GM23338 (cell line): ENCODE results near the gene CCR4. TPM values are rescaled to one million over a fixed set of nuclear protein-coding genes. Genes with fewer than 3 reads are reported as not detected.

ENCODE experiments used
- ATAC-seq: fragments of 200-7000 bp; cut with Tn5 transposase; 3 replicates; pipeline ENCODE4 v1.9.1; 2020
- DNase-seq: peaks from one replicate; pipeline ENCODE4 v3.0.0-alpha.2; 2015; ENCODE audit warnings: low spot score
- H2AFZ ChIP-seq: fragments of 200-600 bp; sonication (generic); 2 replicates; pipeline ENCODE4 v1.8.0; 2016; ENCODE audit warnings: antibody characterized with exemption, mild to moderate bottlenecking, moderate library complexity
- H3F3A ChIP-seq: fragments of 200-600 bp; sonication (generic); replicated peaks from 2 replicates; pipeline ENCODE4 v1.8.0; 2017; ENCODE audit warnings: antibody characterized with exemption, mixed run types, low read depth
- H3K27ac ChIP-seq: fragments of 200-600 bp; sonication (generic); 2 replicates; pipeline ENCODE4 v1.6.1; 2016; ENCODE audit warnings: low read depth
- H3K27me3 ChIP-seq: fragments of 200-600 bp; sonication (generic); 2 replicates; pipeline ENCODE4 v1.8.0; 2016; ENCODE audit warnings: mild to moderate bottlenecking, mixed run types, moderate library complexity; ENCODE audit not compliant: insufficient read depth
- H3K36me3 ChIP-seq: fragments of 200-600 bp; sonication (generic); 2 replicates; pipeline ENCODE4 v1.8.0; 2016; ENCODE audit warnings: mild to moderate bottlenecking; ENCODE audit not compliant: insufficient read depth
- H3K4me1 ChIP-seq: fragments of 200-600 bp; sonication (generic); 2 replicates; pipeline ENCODE4 v1.8.0; 2016; ENCODE audit warnings: mild to moderate bottlenecking, moderate library complexity; ENCODE audit not compliant: insufficient read depth
- H3K4me2 ChIP-seq: fragments of 200-600 bp; sonication (generic); 2 replicates; pipeline ENCODE4 v1.7.1; 2017; ENCODE audit warnings: mixed run types
- H3K4me3 ChIP-seq: fragments of 200-600 bp; sonication (generic); 2 replicates; pipeline ENCODE4 v1.6.1; 2016; ENCODE audit warnings: mixed run types
- H3K79me2 ChIP-seq: fragments of 200-600 bp; sonication (generic); replicated peaks from 2 replicates; pipeline ENCODE4 v1.8.0; 2017; ENCODE audit warnings: mild to moderate bottlenecking; ENCODE audit not compliant: insufficient read depth
- H3K9me2 ChIP-seq: fragments of 200-600 bp; sonication (generic); 2 replicates; pipeline ENCODE4 v1.8.0; 2017; ENCODE audit not compliant: insufficient read depth
- H4K20me1 ChIP-seq: fragments of 200-600 bp; sonication (generic); replicated peaks from 2 replicates; pipeline ENCODE4 v1.8.0; 2017; ENCODE audit warnings: mild to moderate bottlenecking; ENCODE audit not compliant: insufficient read depth
- H3K27ac Mint-ChIP-seq: 2 replicates; pipeline ENCODE4 v1.8.0; 2020; ENCODE audit warnings: inconsistent platforms, mild to moderate bottlenecking, moderate library complexity, mixed read lengths
- H3K27me3 Mint-ChIP-seq: 3 replicates; pipeline ENCODE4 v1.8.0; 2022; ENCODE audit warnings: low read depth, mild to moderate bottlenecking, moderate library complexity, mixed read lengths, inconsistent platforms; ENCODE audit not compliant: insufficient read depth, poor library complexity
- H3K36me3 Mint-ChIP-seq: 3 replicates; pipeline ENCODE4 v1.8.0; 2021; ENCODE audit warnings: low read depth, mild to moderate bottlenecking, inconsistent platforms, moderate library complexity, mixed read lengths
- H3K4me1 Mint-ChIP-seq: 3 replicates; pipeline ENCODE4 v1.8.0; 2020; ENCODE audit warnings: mild to moderate bottlenecking, inconsistent platforms, mixed read lengths
- H3K4me3 Mint-ChIP-seq: 3 replicates; pipeline ENCODE4 v1.8.0; 2021; ENCODE audit warnings: moderate library complexity, mild to moderate bottlenecking, inconsistent platforms, mixed read lengths
- H3K9me3 Mint-ChIP-seq: 3 replicates; pipeline ENCODE4 v1.8.0; 2020; ENCODE audit warnings: moderate library complexity, mild to moderate bottlenecking, inconsistent platforms, mixed read lengths
- CREB1 ChIP-seq: fragments of 250-450 bp; sonication (Bioruptor Pico); IDR thresholded peaks from 2 replicates; pipeline ENCODE4 v1.5.0; 2020; ENCODE audit warnings: low read depth, mild to moderate bottlenecking, moderate library complexity
- EZH2phosphoT487 ChIP-seq: fragments of 200-600 bp; sonication (generic); IDR thresholded peaks from one replicate; pipeline ENCODE4 v1.8.1; 2018; ENCODE audit warnings: antibody characterized with exemption; ENCODE audit not compliant: unreplicated experiment
- JUNB ChIP-seq: IDR thresholded peaks from one replicate; pipeline ENCODE4 v1.6.1; 2016; ENCODE audit warnings: antibody characterized with exemption; ENCODE audit not compliant: unreplicated experiment
- NANOG ChIP-seq: IDR thresholded peaks from 2 replicates; pipeline ENCODE4 v1.6.1; 2016; ENCODE audit warnings: antibody characterized with exemption, borderline replicate concordance
- POLR2AphosphoS5 ChIP-seq: IDR thresholded peaks from 2 replicates; pipeline ENCODE4 v1.6.1; 2016; ENCODE audit warnings: antibody characterized with exemption, low read depth
- STAT1 ChIP-seq: IDR thresholded peaks from one replicate; pipeline ENCODE4 v1.6.1; 2016; ENCODE audit warnings: antibody characterized with exemption; ENCODE audit not compliant: unreplicated experiment
- ZNF114 ChIP-seq: fragments of 250-450 bp; sonication (Bioruptor Pico); IDR thresholded peaks from 2 replicates; pipeline ENCODE4 v1.5.0; 2020; ENCODE audit warnings: mild to moderate bottlenecking, moderate library complexity
- ZNF331 ChIP-seq: fragments of 250-450 bp; sonication (Bioruptor Pico); IDR thresholded peaks from 2 replicates; pipeline ENCODE4 v1.5.0; 2020; ENCODE audit warnings: low read depth, mild to moderate bottlenecking, moderate library complexity
- polyA plus RNA-seq: library from polyadenylated mRNA; unstranded; fragments of >200 nt; fragmentation: Nextera tagmentation; extraction: Ambion mirVana; gene quantifications from 2 replicates; pipeline ENCODE4 v1.2.1, GENCODE V29; 2016
- total RNA-seq: library from RNA; depleted of rRNA; stranded (reverse); fragments of >200 nt; shearing (Covaris generic); gene quantifications from 2 replicates; pipeline ENCODE4 v1.2.3, GENCODE V29; 2014
- TF ChIP-seq, protein P1 (sequence below), 2 experiments: fragments of 200-600 bp in 1 of 2; sonication (generic) in 1 of 2; conservative IDR thresholded peaks; 2 replicates each; pipeline versions ENCODE4 v1.5.1 to v1.6.1; 2016 to 2017; ENCODE audit warnings: antibody characterized with exemption in 2 of 2, low read depth in 2 of 2, mild to moderate bottlenecking in 2 of 2, moderate library complexity in 1 of 2
- TF ChIP-seq, protein P2 (sequence below): IDR thresholded peaks from 2 replicates; pipeline ENCODE4 v1.6.1; 2016; ENCODE audit warnings: antibody characterized with exemption
- TF ChIP-seq, protein P3 (sequence below): fragments of 250-450 bp; sonication (Bioruptor Pico); IDR thresholded peaks from 2 replicates; pipeline ENCODE4 v1.5.0; 2020; ENCODE audit warnings: mild to moderate bottlenecking, moderate library complexity

The CCR4 gene
- total and polyA plus RNA-seq, 2 experiments from 2014 or later = 0.10 to 0.35 TPM

DNA sequence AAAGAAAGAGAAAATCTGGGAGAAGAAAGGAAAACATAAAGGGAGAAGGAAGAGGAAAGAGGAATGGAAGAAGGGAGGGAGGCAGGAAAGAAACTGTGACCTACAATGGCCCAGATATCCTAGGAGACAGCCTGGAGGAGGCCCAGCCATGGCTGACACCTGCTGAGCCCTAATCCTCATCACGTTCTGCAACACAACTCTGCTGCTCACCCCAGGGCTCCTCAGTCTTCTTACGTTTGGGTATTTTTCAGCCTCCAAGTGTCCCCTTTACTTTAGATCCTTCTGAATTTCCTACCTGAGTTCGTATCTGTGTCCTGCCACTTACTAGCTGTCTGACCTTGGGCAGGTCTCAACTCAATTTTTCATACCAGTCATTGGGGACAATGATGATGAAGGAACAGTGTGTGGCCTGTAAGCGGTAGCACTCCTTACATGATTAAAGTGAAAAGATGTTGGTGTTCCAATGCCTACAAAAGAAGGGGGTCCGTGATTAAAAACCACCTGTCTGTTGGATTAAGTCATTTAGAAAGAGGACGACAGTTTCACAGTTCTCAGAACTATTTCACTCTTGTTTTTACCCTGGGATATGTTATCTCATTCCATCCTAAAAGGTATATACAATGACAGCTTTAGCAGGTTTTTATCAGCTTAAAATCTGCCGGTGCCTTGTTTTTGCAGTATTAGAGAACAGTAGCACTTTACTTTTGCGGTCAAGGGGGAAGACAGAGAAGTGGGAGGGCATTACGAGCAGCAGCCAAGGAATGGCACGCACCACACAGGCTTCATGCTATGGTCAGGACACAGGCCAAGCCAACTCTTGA is 47.4 kb downstream of the CCR4 start:
- no peaks in the 10 kb centered on the region for H3K4me1 ChIP-seq
- H3K27ac ChIP-seq = no peak overlapping the region
- H3F3A ChIP-seq = no peaks in the 10 kb centered on the region
- no peak overlapping the region for H3K4me2 ChIP-seq
- H3K36me3 Mint-ChIP-seq = peaks cover 10% of the 10 kb centered on the region
- no peak overlapping the region for H3K27ac Mint-ChIP-seq
- H3K9me2 ChIP-seq = 0 out of 2 replicates have a peak, but pooled peaks cover 3% of the 10 kb centered on the region
- H4K20me1 ChIP-seq = no peaks in the 10 kb centered on the region
- H3K4me3 ChIP-seq = no peak overlapping the region
- TF ChIP-seq CREB1 (CRISPR knock-in tag) (no peak), STAT1 (no peak), ZNF331 (no peak), POLR2AphosphoS5 (no peak), ZNF114 (CRISPR knock-in tag) (no peak), EZH2phosphoT487 (no peak), NANOG (no peak), JUNB (no peak)
- TF ChIP-seq, protein P1, sequence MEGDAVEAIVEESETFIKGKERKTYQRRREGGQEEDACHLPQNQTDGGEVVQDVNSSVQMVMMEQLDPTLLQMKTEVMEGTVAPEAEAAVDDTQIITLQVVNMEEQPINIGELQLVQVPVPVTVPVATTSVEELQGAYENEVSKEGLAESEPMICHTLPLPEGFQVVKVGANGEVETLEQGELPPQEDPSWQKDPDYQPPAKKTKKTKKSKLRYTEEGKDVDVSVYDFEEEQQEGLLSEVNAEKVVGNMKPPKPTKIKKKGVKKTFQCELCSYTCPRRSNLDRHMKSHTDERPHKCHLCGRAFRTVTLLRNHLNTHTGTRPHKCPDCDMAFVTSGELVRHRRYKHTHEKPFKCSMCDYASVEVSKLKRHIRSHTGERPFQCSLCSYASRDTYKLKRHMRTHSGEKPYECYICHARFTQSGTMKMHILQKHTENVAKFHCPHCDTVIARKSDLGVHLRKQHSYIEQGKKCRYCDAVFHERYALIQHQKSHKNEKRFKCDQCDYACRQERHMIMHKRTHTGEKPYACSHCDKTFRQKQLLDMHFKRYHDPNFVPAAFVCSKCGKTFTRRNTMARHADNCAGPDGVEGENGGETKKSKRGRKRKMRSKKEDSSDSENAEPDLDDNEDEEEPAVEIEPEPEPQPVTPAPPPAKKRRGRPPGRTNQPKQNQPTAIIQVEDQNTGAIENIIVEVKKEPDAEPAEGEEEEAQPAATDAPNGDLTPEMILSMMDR (conservative IDR thresholded peaks at IDR 0.05; ENCODE audit: low read depth in 2 of 2) = no peak
- TF ChIP-seq, protein P2, sequence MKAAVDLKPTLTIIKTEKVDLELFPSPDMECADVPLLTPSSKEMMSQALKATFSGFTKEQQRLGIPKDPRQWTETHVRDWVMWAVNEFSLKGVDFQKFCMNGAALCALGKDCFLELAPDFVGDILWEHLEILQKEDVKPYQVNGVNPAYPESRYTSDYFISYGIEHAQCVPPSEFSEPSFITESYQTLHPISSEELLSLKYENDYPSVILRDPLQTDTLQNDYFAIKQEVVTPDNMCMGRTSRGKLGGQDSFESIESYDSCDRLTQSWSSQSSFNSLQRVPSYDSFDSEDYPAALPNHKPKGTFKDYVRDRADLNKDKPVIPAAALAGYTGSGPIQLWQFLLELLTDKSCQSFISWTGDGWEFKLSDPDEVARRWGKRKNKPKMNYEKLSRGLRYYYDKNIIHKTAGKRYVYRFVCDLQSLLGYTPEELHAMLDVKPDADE = no peak
- TF ChIP-seq, protein P3, sequence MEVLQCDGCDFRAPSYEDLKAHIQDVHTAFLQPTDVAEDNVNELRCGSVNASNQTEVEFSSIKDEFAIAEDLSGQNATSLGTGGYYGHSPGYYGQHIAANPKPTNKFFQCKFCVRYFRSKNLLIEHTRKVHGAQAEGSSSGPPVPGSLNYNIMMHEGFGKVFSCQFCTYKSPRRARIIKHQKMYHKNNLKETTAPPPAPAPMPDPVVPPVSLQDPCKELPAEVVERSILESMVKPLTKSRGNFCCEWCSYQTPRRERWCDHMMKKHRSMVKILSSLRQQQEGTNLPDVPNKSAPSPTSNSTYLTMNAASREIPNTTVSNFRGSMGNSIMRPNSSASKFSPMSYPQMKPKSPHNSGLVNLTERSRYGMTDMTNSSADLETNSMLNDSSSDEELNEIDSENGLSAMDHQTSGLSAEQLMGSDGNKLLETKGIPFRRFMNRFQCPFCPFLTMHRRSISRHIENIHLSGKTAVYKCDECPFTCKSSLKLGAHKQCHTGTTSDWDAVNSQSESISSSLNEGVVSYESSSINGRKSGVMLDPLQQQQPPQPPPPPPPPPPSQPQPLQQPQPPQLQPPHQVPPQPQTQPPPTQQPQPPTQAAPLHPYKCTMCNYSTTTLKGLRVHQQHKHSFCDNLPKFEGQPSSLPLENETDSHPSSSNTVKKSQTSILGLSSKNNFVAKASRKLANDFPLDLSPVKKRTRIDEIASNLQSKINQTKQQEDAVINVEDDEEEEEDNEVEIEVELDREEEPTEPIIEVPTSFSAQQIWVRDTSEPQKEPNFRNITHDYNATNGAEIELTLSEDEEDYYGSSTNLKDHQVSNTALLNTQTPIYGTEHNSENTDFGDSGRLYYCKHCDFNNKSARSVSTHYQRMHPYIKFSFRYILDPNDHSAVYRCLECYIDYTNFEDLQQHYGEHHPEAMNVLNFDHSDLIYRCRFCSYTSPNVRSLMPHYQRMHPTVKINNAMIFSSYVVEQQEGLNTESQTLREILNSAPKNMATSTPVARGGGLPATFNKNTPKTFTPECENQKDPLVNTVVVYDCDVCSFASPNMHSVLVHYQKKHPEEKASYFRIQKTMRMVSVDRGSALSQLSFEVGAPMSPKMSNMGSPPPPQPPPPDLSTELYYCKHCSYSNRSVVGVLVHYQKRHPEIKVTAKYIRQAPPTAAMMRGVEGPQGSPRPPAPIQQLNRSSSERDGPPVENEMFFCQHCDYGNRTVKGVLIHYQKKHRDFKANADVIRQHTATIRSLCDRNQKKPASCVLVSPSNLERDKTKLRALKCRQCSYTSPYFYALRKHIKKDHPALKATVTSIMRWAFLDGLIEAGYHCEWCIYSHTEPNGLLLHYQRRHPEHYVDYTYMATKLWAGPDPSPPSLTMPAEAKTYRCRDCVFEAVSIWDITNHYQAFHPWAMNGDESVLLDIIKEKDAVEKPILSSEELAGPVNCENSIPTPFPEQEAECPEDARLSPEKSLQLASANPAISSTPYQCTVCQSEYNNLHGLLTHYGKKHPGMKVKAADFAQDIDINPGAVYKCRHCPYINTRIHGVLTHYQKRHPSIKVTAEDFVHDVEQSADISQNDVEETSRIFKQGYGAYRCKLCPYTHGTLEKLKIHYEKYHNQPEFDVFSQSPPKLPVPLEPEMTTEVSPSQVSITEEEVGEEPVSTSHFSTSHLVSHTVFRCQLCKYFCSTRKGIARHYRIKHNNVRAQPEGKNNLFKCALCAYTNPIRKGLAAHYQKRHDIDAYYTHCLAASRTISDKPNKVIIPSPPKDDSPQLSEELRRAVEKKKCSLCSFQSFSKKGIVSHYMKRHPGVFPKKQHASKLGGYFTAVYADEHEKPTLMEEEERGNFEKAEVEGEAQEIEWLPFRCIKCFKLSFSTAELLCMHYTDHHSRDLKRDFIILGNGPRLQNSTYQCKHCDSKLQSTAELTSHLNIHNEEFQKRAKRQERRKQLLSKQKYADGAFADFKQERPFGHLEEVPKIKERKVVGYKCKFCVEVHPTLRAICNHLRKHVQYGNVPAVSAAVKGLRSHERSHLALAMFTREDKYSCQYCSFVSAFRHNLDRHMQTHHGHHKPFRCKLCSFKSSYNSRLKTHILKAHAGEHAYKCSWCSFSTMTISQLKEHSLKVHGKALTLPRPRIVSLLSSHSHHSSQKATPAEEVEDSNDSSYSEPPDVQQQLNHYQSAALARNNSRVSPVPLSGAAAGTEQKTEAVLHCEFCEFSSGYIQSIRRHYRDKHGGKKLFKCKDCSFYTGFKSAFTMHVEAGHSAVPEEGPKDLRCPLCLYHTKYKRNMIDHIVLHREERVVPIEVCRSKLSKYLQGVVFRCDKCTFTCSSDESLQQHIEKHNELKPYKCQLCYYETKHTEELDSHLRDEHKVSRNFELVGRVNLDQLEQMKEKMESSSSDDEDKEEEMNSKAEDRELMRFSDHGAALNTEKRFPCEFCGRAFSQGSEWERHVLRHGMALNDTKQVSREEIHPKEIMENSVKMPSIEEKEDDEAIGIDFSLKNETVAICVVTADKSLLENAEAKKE (CRISPR knock-in tag) = no peak
- H3K27me3 Mint-ChIP-seq = peaks cover 2% of the 10 kb centered on the region
- peaks cover 5% of the 10 kb centered on the region for H3K4me1 Mint-ChIP-seq
- peaks cover 3% of the 10 kb centered on the region; the same call in 1 of the 2 replicates for H3K36me3 ChIP-seq
- DNase-seq (no peak), ATAC-seq (peak; percentile 50; the same call in 2 of the 3 replicates)
- no peaks in the 10 kb centered on the region for H3K79me2 ChIP-seq
- H3K4me3 Mint-ChIP-seq = no peak overlapping the region
- H2AFZ ChIP-seq = no peak overlapping the region
- no peaks in the 10 kb centered on the region for H3K27me3 ChIP-seq
- no peaks in the 10 kb centered on the region for H3K9me3 Mint-ChIP-seq
